ENCODE data around the gene TTC9C.

DNA sequence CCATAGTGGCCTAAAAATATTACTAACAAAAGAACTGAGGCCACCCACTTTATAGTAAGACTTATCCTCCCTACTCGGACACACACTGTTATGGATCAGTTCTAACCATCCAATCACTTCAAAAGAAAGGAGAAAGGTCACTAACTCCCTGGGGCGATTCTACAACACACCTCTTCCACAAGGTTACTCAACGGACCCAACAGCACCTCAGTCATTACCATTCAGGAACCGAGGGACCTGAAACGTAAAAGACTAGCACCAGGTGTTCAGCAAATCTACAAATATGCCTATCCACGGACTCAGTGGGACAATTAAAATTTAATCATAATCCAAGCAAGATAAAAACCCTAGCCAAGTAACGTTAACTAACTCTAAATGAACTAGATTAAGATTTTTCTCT is 2.6 kb upstream of the TTC9C start:
- no peak for TF ChIP-seq CTCF (IDR thresholded peaks at IDR 0.05; ENCODE audit: control extremely low read depth in 1 of 3, insufficient read depth in 1 of 3, low read depth in 1 of 3, low read length in 3 of 3)
- TF ChIP-seq EZH2 (IDR thresholded peaks at IDR 0.05; ENCODE audit: low read depth, low read length, severe bottlenecking), result no peak
- TF ChIP-seq SP1 (IDR thresholded peaks at IDR 0.05; ENCODE audit: low read depth, low read length), result no peak
- no peak for TF ChIP-seq CEBPB (IDR thresholded peaks at IDR 0.05; ENCODE audit: low read depth, low read length)

Measured in H1 (cell line).